Naive B cell (primary cell): ENCODE measurements around the gene ZNF277. TPM values are rescaled to one million over a fixed set of nuclear protein-coding genes. Genes with fewer than 3 reads are reported as not detected.

Source experiments
- ATAC-seq, 2 donors: fragments of 150-1000 bp; cut with Tn5 transposase; 2 replicates each; pipeline ENCODE4 v1.10.0; 2021; ENCODE audit warnings: low read depth in 2 of 2, mild to moderate bottlenecking in 2 of 2, moderate library complexity in 2 of 2
- DNase-seq: peaks from one replicate; pipeline ENCODE4 v3.0.0; 2022
- H3K27ac Mint-ChIP-seq, 6 donors: one replicate each; pipeline ENCODE4 v1.8.0; 2020 to 2022; ENCODE audit warnings: mild to moderate bottlenecking in 6 of 6, mixed read lengths in 6 of 6, moderate library complexity in 5 of 6, inconsistent platforms in 2 of 6
- H3K27me3 Mint-ChIP-seq, 3 donors: one replicate each; pipeline ENCODE4 v1.8.0; 2021 to 2022; ENCODE audit warnings: mixed read lengths in 3 of 3, mild to moderate bottlenecking in 1 of 3
- H3K36me3 Mint-ChIP-seq, 2 donors: one replicate each; pipeline ENCODE4 v1.8.0; 2020 to 2022; ENCODE audit warnings: mixed read lengths in 2 of 2, inconsistent platforms in 1 of 2, mild to moderate bottlenecking in 1 of 2
- H3K4me1 Mint-ChIP-seq, 3 donors: one replicate each; pipeline ENCODE4 v1.8.0; 2020 to 2022; ENCODE audit warnings: mixed read lengths in 3 of 3, inconsistent platforms in 1 of 3, mild to moderate bottlenecking in 1 of 3, moderate library complexity in 1 of 3
- H3K4me3 Mint-ChIP-seq, 8 donors: one replicate each; pipeline ENCODE4 v1.8.0; 2020 to 2022; ENCODE audit warnings: mild to moderate bottlenecking in 8 of 8, mixed read lengths in 8 of 8, moderate library complexity in 8 of 8, inconsistent platforms in 2 of 8
- H3K9me3 Mint-ChIP-seq, 7 donors: one replicate each; pipeline ENCODE4 v1.8.0; 2020 to 2022; ENCODE audit warnings: mixed read lengths in 7 of 7, mild to moderate bottlenecking in 5 of 7, inconsistent platforms in 2 of 7, moderate library complexity in 1 of 7
- polyA plus RNA-seq, 6 donors: library from polyadenylated mRNA; unstranded; fragments of 300-500 nt; fragmentation: Illumina TruSeq; gene quantifications; one replicate each; pipeline ENCODE4 v1.2.3, GENCODE V29; 2021; ENCODE audit warnings: low read depth in 6 of 6

Gene ZNF277
- polyA plus RNA-seq, 6 donors from 2014 or later: 13.6 to 23.8 (median 20.6) TPM

GRCh38 chr7:112346381-112347060, 140.0 kb downstream of the ZNF277 start:
- Mint-ChIP-seq H3K9me3 (peaks cover 0 to 9% (median 3%) of the 10 kb centered on the region in 7 donors), H3K27ac (no peak overlapping the region), H3K4me3 (no peak overlapping the region), H3K36me3 (peaks cover 22 to 29% of the 10 kb centered on the region in 2 donors), H3K27me3 (no peaks in the 10 kb centered on the region), H3K4me1 (peaks cover 0 to 2% (median 0%) of the 10 kb centered on the region in 3 donors)
- no peak for DNase-seq
- no peak for ATAC-seq

GRCh38 chr7:112347088-112347487, 140.6 kb downstream of the ZNF277 start:
- no peak for ATAC-seq
- Mint-ChIP-seq H3K9me3 (peaks cover 0 to 9% (median 3%) of the 10 kb centered on the region in 7 donors), H3K4me1 (peaks cover 0 to 2% (median 0%) of the 10 kb centered on the region in 3 donors), H3K27me3 (no peaks in the 10 kb centered on the region), H3K36me3 (peaks cover 22 to 24% of the 10 kb centered on the region in 2 donors), H3K4me3 (no peak overlapping the region), H3K27ac (no peak overlapping the region)
- no peak for DNase-seq

GRCh38 chr7:112350585-112350984, 144.1 kb downstream of the ZNF277 start:
- ATAC-seq (no peak), DNase-seq (no peak)
- H3K4me1 Mint-ChIP-seq: peaks cover 0 to 2% (median 0%) of the 10 kb centered on the region in 3 donors
- H3K9me3 Mint-ChIP-seq: peaks cover 0 to 11% (median 9%) of the 10 kb centered on the region in 7 donors
- H3K27ac Mint-ChIP-seq: no peak overlapping the region
- H3K4me3 Mint-ChIP-seq: no peak overlapping the region
- H3K36me3 Mint-ChIP-seq: peaks cover 9 to 14% of the 10 kb centered on the region in 2 donors
- H3K27me3 Mint-ChIP-seq: peaks cover 0 to 26% (median 16%) of the 10 kb centered on the region in 3 donors

GRCh38 chr7:112356596-112356995, 150.1 kb downstream of the ZNF277 start:
- peaks cover 0 to 10% of the 10 kb centered on the region in 2 donors for H3K36me3 Mint-ChIP-seq
- no peak overlapping the region for H3K27ac Mint-ChIP-seq
- ATAC-seq: no peak
- peaks cover 0 to 16% (median 8%) of the 10 kb centered on the region in 7 donors for H3K9me3 Mint-ChIP-seq
- H3K4me1 Mint-ChIP-seq: no peaks in the 10 kb centered on the region
- DNase-seq: no peak
- no peak overlapping the region for H3K4me3 Mint-ChIP-seq
- peaks cover 4 to 44% (median 18%) of the 10 kb centered on the region in 3 donors for H3K27me3 Mint-ChIP-seq

GRCh38 chr7:112357136-112357535, 150.6 kb downstream of the ZNF277 start:
- Mint-ChIP-seq H3K4me1 (no peaks in the 10 kb centered on the region), H3K27me3 (peaks cover 4 to 47% (median 18%) of the 10 kb centered on the region in 3 donors), H3K27ac (no peak overlapping the region), H3K4me3 (no peak overlapping the region), H3K9me3 (peaks cover 0 to 16% (median 8%) of the 10 kb centered on the region in 7 donors), H3K36me3 (peaks cover 0 to 10% of the 10 kb centered on the region in 2 donors)
- ATAC-seq: no peak
- DNase-seq: no peak

GRCh38 chr7:112358513-112358912, 152.0 kb downstream of the ZNF277 start:
- H3K4me3 Mint-ChIP-seq: no peak overlapping the region
- ATAC-seq (no peak), DNase-seq (no peak)
- no peak overlapping the region for H3K27ac Mint-ChIP-seq
- peaks cover 0 to 16% (median 5%) of the 10 kb centered on the region in 7 donors for H3K9me3 Mint-ChIP-seq
- H3K27me3 Mint-ChIP-seq: peaks cover 12 to 44% (median 18%) of the 10 kb centered on the region in 3 donors
- no peaks in the 10 kb centered on the region for H3K4me1 Mint-ChIP-seq
- peaks cover 0 to 10% of the 10 kb centered on the region in 2 donors for H3K36me3 Mint-ChIP-seq

GRCh38 chr7:112359086-112359485, 152.6 kb downstream of the ZNF277 start:
- H3K4me3 Mint-ChIP-seq: no peak overlapping the region
- H3K27me3 Mint-ChIP-seq: peaks cover 13 to 47% (median 14%) of the 10 kb centered on the region in 3 donors
- no peaks in the 10 kb centered on the region for H3K4me1 Mint-ChIP-seq
- ATAC-seq (no peak), DNase-seq (no peak)
- peaks cover 0 to 16% (median 5%) of the 10 kb centered on the region in 7 donors for H3K9me3 Mint-ChIP-seq
- H3K27ac Mint-ChIP-seq: no peak overlapping the region
- peaks cover 0 to 10% of the 10 kb centered on the region in 2 donors for H3K36me3 Mint-ChIP-seq

GRCh38 chr7:112360681-112361080, 154.2 kb downstream of the ZNF277 start:
- peaks cover 0 to 10% of the 10 kb centered on the region in 2 donors for H3K36me3 Mint-ChIP-seq
- H3K4me3 Mint-ChIP-seq: no peak overlapping the region
- peaks cover 2 to 31% (median 13%) of the 10 kb centered on the region in 3 donors for H3K27me3 Mint-ChIP-seq
- peaks cover 0 to 16% (median 1%) of the 10 kb centered on the region in 7 donors for H3K9me3 Mint-ChIP-seq
- no peak overlapping the region for H3K27ac Mint-ChIP-seq
- DNase-seq: no peak
- no peaks in the 10 kb centered on the region for H3K4me1 Mint-ChIP-seq
- ATAC-seq: no peak

- DNase-seq (no peak), ATAC-seq (no peak)
- Mint-ChIP-seq H3K4me1 (no peaks in the 10 kb centered on the region), H3K4me3 (no peak overlapping the region), H3K36me3 (peaks cover 0 to 10% of the 10 kb centered on the region in 2 donors), H3K27ac (no peak overlapping the region), H3K27me3 (peaks cover 0 to 29% (median 13%) of the 10 kb centered on the region in 3 donors), H3K9me3 (peaks cover 0 to 16% (median 1%) of the 10 kb centered on the region in 7 donors)
These were observed 154.7 kb downstream of the ZNF277 start for GRCh38 chr7:112361154-112361553.

- ATAC-seq: no peak
- peaks cover 0 to 16% (median 1%) of the 10 kb centered on the region in 7 donors for H3K9me3 Mint-ChIP-seq
- H3K36me3 Mint-ChIP-seq: peaks cover 0 to 10% of the 10 kb centered on the region in 2 donors
- no peaks in the 10 kb centered on the region for H3K4me1 Mint-ChIP-seq
- H3K4me3 Mint-ChIP-seq: no peak overlapping the region
- DNase-seq: no peak
- H3K27ac Mint-ChIP-seq: no peak overlapping the region
- H3K27me3 Mint-ChIP-seq: peaks cover 0 to 29% (median 13%) of the 10 kb centered on the region in 3 donors
These were observed 155.7 kb downstream of the ZNF277 start for GRCh38 chr7:112362053-112362650.

- H3K9me3 Mint-ChIP-seq: peaks cover 0 to 16% (median 1%) of the 10 kb centered on the region in 7 donors
- H3K4me1 Mint-ChIP-seq: no peaks in the 10 kb centered on the region
- H3K36me3 Mint-ChIP-seq: peaks cover 0 to 10% of the 10 kb centered on the region in 2 donors
- peaks cover 0 to 29% (median 13%) of the 10 kb centered on the region in 3 donors for H3K27me3 Mint-ChIP-seq
- no peak overlapping the region for H3K27ac Mint-ChIP-seq
- DNase-seq (no peak), ATAC-seq (no peak)
- H3K4me3 Mint-ChIP-seq: no peak overlapping the region
These were observed 156.2 kb downstream of the ZNF277 start for GRCh38 chr7:112362731-112363131.

- H3K27me3 Mint-ChIP-seq: peaks cover 3 to 29% (median 13%) of the 10 kb centered on the region in 3 donors
- no peak overlapping the region for H3K27ac Mint-ChIP-seq
- H3K4me1 Mint-ChIP-seq: no peaks in the 10 kb centered on the region
- H3K36me3 Mint-ChIP-seq: peaks cover 0 to 10% of the 10 kb centered on the region in 2 donors
- no peak for DNase-seq
- no peak for ATAC-seq
- peaks cover 0 to 11% (median 1%) of the 10 kb centered on the region in 7 donors for H3K9me3 Mint-ChIP-seq
- H3K4me3 Mint-ChIP-seq: no peak overlapping the region
These were observed 157.9 kb downstream of the ZNF277 start for GRCh38 chr7:112364388-112364787.

- peak overlapping the region in 1 of 6 donors; percentile 83 for H3K27ac Mint-ChIP-seq
- ATAC-seq (no peak), DNase-seq (no peak)
- peaks cover 0 to under 1% of the 10 kb centered on the region in 2 donors for H3K36me3 Mint-ChIP-seq
- peaks cover 0 to under 1% (median 0%) of the 10 kb centered on the region in 7 donors for H3K9me3 Mint-ChIP-seq
- no peak overlapping the region for H3K4me3 Mint-ChIP-seq
- no peaks in the 10 kb centered on the region for H3K4me1 Mint-ChIP-seq
- H3K27me3 Mint-ChIP-seq: peaks cover 5 to 24% (median 9%) of the 10 kb centered on the region in 3 donors
These were observed 159.1 kb downstream of the ZNF277 start for GRCh38 chr7:112365551-112365950.

- H3K4me3 Mint-ChIP-seq: no peak overlapping the region
- no peaks in the 10 kb centered on the region for H3K4me1 Mint-ChIP-seq
- DNase-seq: no peak
- H3K9me3 Mint-ChIP-seq: no peaks in the 10 kb centered on the region
- no peak for ATAC-seq
- no peak overlapping the region for H3K27ac Mint-ChIP-seq
- H3K36me3 Mint-ChIP-seq: no peaks in the 10 kb centered on the region
- peaks cover 5 to 14% (median 11%) of the 10 kb centered on the region in 3 donors for H3K27me3 Mint-ChIP-seq
These were observed 160.4 kb downstream of the ZNF277 start for GRCh38 chr7:112366886-112367285.
